Activated B cell treated with CpG ODN at 0.5 μM for 24 hours (primary cell): Measurements from ENCODE around the gene TTC33. TPM values are rescaled to one million over a fixed set of nuclear protein-coding genes. Genes with fewer than 3 reads are reported as not detected.
"Not testable (repeated sequence)": the region's sequence is repeated elsewhere in the genome, so short reads cannot be mapped to it uniquely, and the experiment has no call there.

Source experiments
- ATAC-seq: fragments of 200-7000 bp; cut with Tn5 transposase; one replicate; pipeline ENCODE4 v1.10.0; 2021; ENCODE audit warnings: low read depth, mild to moderate bottlenecking, moderate library complexity
- CTCF ChIA-PET: fragments of 350-600 bp; sonication (Branson Sonifier 250); formaldehyde crosslinking; loops from one replicate; lab custom pipeline; 2021; ENCODE audit warnings: antibody characterized with exemption; lab: Charles Lee
- POLR2A ChIA-PET: fragments of 350-600 bp; sonication (Branson Sonifier 250); formaldehyde crosslinking; loops from one replicate; lab custom pipeline; 2021; ENCODE audit warnings: antibody characterized with exemption; lab: Charles Lee
- DNase-seq: peaks from one replicate; pipeline ENCODE4 v3.0.0; 2022
- H3K27ac Mint-ChIP-seq: one replicate; pipeline ENCODE4 v1.8.0; 2020; ENCODE audit warnings: mixed read lengths
- H3K27me3 Mint-ChIP-seq: one replicate; pipeline ENCODE4 v1.8.0; 2021; ENCODE audit warnings: mixed read lengths
- H3K36me3 Mint-ChIP-seq: one replicate; pipeline ENCODE4 v1.8.0; 2021; ENCODE audit warnings: low read depth, mixed read lengths
- H3K4me1 Mint-ChIP-seq: one replicate; pipeline ENCODE4 v1.8.0; 2021; ENCODE audit warnings: mixed read lengths
- H3K4me3 Mint-ChIP-seq: one replicate; pipeline ENCODE4 v1.8.0; 2020; ENCODE audit warnings: mild to moderate bottlenecking, mixed read lengths
- H3K9me3 Mint-ChIP-seq: one replicate; pipeline ENCODE4 v1.8.0; 2020; ENCODE audit warnings: mixed read lengths
- CTCF ChIP-seq: fragments of 200-600 bp; IDR thresholded peaks from one replicate; pipeline ENCODE4 v1.8.0; 2022; ENCODE audit warnings: antibody characterized with exemption, mild to moderate bottlenecking
- intact Hi-C: fragments of 100-400 bp; cut with micrococcal nuclease; formaldehyde crosslinking; loops from one replicate; pipeline ENCODE4 v1.15.1; 2024
- total RNA-seq: library from RNA; stranded (reverse); gene quantifications from 2 replicates; pipeline ENCODE4 v1.2.3, GENCODE V29; 2022

The TTC33 gene
- total RNA-seq, 1 donor from 2014 or later: 9.2 TPM

GRCh38 chr5:40649463-40650030, 106.2 kb downstream of the TTC33 start:
- H3K9me3 Mint-ChIP-seq: no peaks in the 10 kb centered on the region
- POLR2A ChIA-PET: no interaction called here
- no peak for TF ChIP-seq CTCF
- no peaks in the 10 kb centered on the region for H3K27me3 Mint-ChIP-seq
- ATAC-seq: peak; percentile 50
- intact Hi-C loops: no loop called here
- peaks cover 31% of the 10 kb centered on the region for H3K4me1 Mint-ChIP-seq
- H3K36me3 Mint-ChIP-seq: no peaks in the 10 kb centered on the region
- no peak for DNase-seq
- H3K27ac Mint-ChIP-seq: no peak overlapping the region
- no peak overlapping the region for H3K4me3 Mint-ChIP-seq
- CTCF ChIA-PET: no interaction called here

GRCh38 chr5:40648150-40648549, 107.6 kb downstream of the TTC33 start:
- Mint-ChIP-seq H3K4me1 (peaks cover 17% of the 10 kb centered on the region), H3K36me3 (no peaks in the 10 kb centered on the region), H3K9me3 (no peaks in the 10 kb centered on the region), H3K4me3 (no peak overlapping the region), H3K27me3 (no peaks in the 10 kb centered on the region), H3K27ac (no peak overlapping the region)
- ATAC-seq (no peak), DNase-seq (no peak)
- POLR2A ChIA-PET: no interaction called here
- TF ChIP-seq CTCF: no peak
- CTCF ChIA-PET: no interaction called here
- intact Hi-C loops: no loop called here

- DNase-seq (no peak), ATAC-seq (no peak)
- Mint-ChIP-seq H3K36me3 (no peaks in the 10 kb centered on the region), H3K4me1 (peaks cover 8% of the 10 kb centered on the region), H3K27me3 (no peaks in the 10 kb centered on the region), H3K9me3 (no peaks in the 10 kb centered on the region), H3K4me3 (no peak overlapping the region), H3K27ac (no peak overlapping the region)
- POLR2A ChIA-PET: no interaction called here
- CTCF ChIA-PET: no interaction called here
- intact Hi-C loops: no loop called here
- no peak for TF ChIP-seq CTCF
These were observed 109.5 kb downstream of the TTC33 start for GRCh38 chr5:40646266-40646665.

GRCh38 chr5:40639531-40639930, 116.2 kb downstream of the TTC33 start:
- CTCF ChIA-PET, POLR2A ChIA-PET, H3K4me3 Mint-ChIP-seq, H3K36me3 Mint-ChIP-seq, ATAC-seq, DNase-seq, H3K27ac Mint-ChIP-seq, H3K4me1 Mint-ChIP-seq, H3K27me3 Mint-ChIP-seq, intact Hi-C loops: not testable (repeated sequence)
- peaks cover 21% of the 10 kb centered on the region for H3K9me3 Mint-ChIP-seq

- Mint-ChIP-seq H3K27me3 (no peaks in the 10 kb centered on the region), H3K4me1 (peaks cover 8% of the 10 kb centered on the region), H3K9me3 (peaks cover 19% of the 10 kb centered on the region), H3K27ac (no peak overlapping the region), H3K4me3 (no peak overlapping the region), H3K36me3 (no peaks in the 10 kb centered on the region)
- ChIA-PET POLR2A (no interaction called here), CTCF (no interaction called here)
- ATAC-seq (no peak), DNase-seq (no peak)
- TF ChIP-seq CTCF: no peak
- intact Hi-C loops: no loop called here
These were observed 121.2 kb downstream of the TTC33 start for GRCh38 chr5:40634593-40634992.

DNA sequence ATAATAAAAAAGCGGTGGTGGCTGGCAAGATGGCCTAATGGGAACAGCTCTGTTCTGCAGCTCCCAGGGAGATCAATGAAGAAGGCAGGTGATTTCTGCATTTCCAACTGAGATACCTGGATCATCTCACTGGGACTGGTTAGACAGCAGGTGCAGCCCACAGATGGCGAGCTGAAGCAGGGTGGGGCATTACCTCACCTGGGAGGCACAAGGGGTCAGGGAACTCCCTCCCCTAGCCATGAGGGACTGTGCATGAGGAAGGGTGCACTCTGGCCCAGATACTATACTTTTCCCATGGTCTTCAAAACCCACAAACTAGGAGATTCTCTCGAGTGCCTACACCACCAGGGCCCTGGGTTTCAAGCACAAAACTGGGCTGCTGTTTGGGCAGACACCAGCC, 121.6 kb downstream of the TTC33 start:
- intact Hi-C loops: no loop called here
- DNase-seq (no peak), ATAC-seq (no peak)
- H3K27me3 Mint-ChIP-seq: no peaks in the 10 kb centered on the region
- no peaks in the 10 kb centered on the region for H3K36me3 Mint-ChIP-seq
- no peak overlapping the region for H3K27ac Mint-ChIP-seq
- POLR2A ChIA-PET: no interaction called here
- H3K9me3 Mint-ChIP-seq: peaks cover 19% of the 10 kb centered on the region
- H3K4me3 Mint-ChIP-seq: no peak overlapping the region
- CTCF ChIA-PET: no interaction called here
- H3K4me1 Mint-ChIP-seq: peaks cover 8% of the 10 kb centered on the region
- no peak for TF ChIP-seq CTCF
